Prostate gland (tissue), 2 donors: ENCODE results near the gene ANKRD16.

Experiments
- POLR2A ChIP-seq: fragments of 450-650 bp; IDR thresholded peaks from one replicate; pipeline ENCODE4 v1.6.1; 2016; ENCODE audit warnings: antibody characterized with exemption, mild to moderate bottlenecking
- POLR2AphosphoS5 ChIP-seq: sonication (generic); formaldehyde crosslinking; IDR thresholded peaks from one replicate; pipeline ENCODE4 v1.6.1; 2017; ENCODE audit warnings: antibody characterized with exemption
- TF ChIP-seq, protein P1 (sequence below), 4 experiments: fragments of 200-600 bp in 2 of 4; fragments of 450-650 bp in 2 of 4; sonication (generic) in 2 of 4; IDR thresholded peaks; 1 replicate in 3 of 4; 2 replicates in 1 of 4; pipeline ENCODE4 v1.5.1; 2016 to 2019; ENCODE audit warnings: antibody characterized with exemption in 4 of 4, mild to moderate bottlenecking in 2 of 4, moderate library complexity in 2 of 4

DNA sequence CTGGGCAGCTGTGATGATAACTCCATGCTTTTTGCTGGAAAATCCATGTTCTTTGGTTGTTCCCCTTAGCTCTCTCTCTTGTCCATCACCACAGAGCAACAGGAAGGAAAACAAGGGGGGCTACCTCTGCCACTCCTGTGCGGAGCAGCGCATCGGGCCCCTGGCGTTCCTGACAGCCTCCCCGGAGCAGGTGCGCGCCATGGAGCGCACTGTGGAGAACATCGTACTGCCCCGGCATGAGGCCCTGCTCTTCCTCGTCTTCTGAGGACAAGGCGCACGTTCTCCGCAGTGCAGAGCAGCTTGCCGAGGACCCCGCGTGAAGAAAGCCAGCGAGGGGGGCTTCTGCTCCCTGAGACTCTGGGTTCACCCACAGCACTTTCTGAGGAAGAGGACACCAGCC is 47.3 kb upstream of the ANKRD16 start:
- TF ChIP-seq, protein P1, sequence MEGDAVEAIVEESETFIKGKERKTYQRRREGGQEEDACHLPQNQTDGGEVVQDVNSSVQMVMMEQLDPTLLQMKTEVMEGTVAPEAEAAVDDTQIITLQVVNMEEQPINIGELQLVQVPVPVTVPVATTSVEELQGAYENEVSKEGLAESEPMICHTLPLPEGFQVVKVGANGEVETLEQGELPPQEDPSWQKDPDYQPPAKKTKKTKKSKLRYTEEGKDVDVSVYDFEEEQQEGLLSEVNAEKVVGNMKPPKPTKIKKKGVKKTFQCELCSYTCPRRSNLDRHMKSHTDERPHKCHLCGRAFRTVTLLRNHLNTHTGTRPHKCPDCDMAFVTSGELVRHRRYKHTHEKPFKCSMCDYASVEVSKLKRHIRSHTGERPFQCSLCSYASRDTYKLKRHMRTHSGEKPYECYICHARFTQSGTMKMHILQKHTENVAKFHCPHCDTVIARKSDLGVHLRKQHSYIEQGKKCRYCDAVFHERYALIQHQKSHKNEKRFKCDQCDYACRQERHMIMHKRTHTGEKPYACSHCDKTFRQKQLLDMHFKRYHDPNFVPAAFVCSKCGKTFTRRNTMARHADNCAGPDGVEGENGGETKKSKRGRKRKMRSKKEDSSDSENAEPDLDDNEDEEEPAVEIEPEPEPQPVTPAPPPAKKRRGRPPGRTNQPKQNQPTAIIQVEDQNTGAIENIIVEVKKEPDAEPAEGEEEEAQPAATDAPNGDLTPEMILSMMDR (IDR thresholded peaks at IDR 0.05): no peak
- TF ChIP-seq POLR2A (no peak), POLR2AphosphoS5 (no peak)
